ENCODE data around the gene ROBO3. TPM values are rescaled to one million over a fixed set of nuclear protein-coding genes. Genes with fewer than 3 reads are reported as not detected.

ROBO3 gene
- total RNA-seq, 1 experiment from 2014 or later = 30.7 TPM

- TF ChIP-seq, protein P1, sequence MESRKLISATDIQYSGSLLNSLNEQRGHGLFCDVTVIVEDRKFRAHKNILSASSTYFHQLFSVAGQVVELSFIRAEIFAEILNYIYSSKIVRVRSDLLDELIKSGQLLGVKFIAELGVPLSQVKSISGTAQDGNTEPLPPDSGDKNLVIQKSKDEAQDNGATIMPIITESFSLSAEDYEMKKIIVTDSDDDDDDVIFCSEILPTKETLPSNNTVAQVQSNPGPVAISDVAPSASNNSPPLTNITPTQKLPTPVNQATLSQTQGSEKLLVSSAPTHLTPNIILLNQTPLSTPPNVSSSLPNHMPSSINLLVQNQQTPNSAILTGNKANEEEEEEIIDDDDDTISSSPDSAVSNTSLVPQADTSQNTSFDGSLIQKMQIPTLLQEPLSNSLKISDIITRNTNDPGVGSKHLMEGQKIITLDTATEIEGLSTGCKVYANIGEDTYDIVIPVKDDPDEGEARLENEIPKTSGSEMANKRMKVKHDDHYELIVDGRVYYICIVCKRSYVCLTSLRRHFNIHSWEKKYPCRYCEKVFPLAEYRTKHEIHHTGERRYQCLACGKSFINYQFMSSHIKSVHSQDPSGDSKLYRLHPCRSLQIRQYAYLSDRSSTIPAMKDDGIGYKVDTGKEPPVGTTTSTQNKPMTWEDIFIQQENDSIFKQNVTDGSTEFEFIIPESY (IDR thresholded peaks at IDR 0.05; ENCODE audit: extremely low read depth, insufficient replicate concordance, low read length) = no peak
- no peak for TF ChIP-seq JUND (IDR thresholded peaks at IDR 0.05)
Measured at GRCh38 chr11:124844664-124845079, 20.6 kb upstream of the ROBO3 start (continued).

GRCh38 chr11:124846070-124846673 is 19.1 kb upstream of the ROBO3 start:
- H3K27me3 ChIP-seq (ENCODE audit: insufficient read depth, low read length) = peaks cover 72% of the 10 kb centered on the region
- intact Hi-C loops (cut with micrococcal nuclease) = no loop called here
- no peak for DNase-seq (ENCODE audit: low read depth, low spot score)
- no peaks in the 10 kb centered on the region for H3K36me3 ChIP-seq (ENCODE audit: control insufficient read depth in 1 of 2, insufficient read depth in 2 of 2, low read length in 2 of 2)
- POLR2A ChIA-PET = no interaction called here
- no peaks in the 10 kb centered on the region for H3K9me2 ChIP-seq (ENCODE audit: insufficient read depth)
- ATAC-seq = no peak
- H3K4me1 ChIP-seq (ENCODE audit: control insufficient read depth in 1 of 2, insufficient read depth in 2 of 2, low read length in 2 of 2) = no peaks in the 10 kb centered on the region
- no peaks in the 10 kb centered on the region for H3K9me3 ChIP-seq (ENCODE audit: control insufficient read depth in 1 of 2, insufficient read depth in 1 of 2, low read depth in 1 of 2, low read length in 2 of 2)
- H2AFZ ChIP-seq (ENCODE audit: low read depth, low read length, poor library complexity, severe bottlenecking) = no peak overlapping the region
- BruUV-seq (replicated peaks) = no TSS peak
- H3K9ac ChIP-seq (ENCODE audit: low read length) = no peak overlapping the region
- H3K4me3 ChIP-seq (replicated peaks in 1 of 2; ENCODE audit: low read depth in 1 of 2, low read length in 2 of 2) = no peak overlapping the region
- CTCF ChIA-PET = interaction anchor here (0.8 kb wide), 1 partner anchor 9 kb away, joined by 3 read pairs; no protein-coding TSS in a partner anchor
- H3K27ac ChIP-seq (ENCODE audit: low read depth, low read length) = no peak overlapping the region
- TF ChIP-seq YY1 (IDR thresholded peaks at IDR 0.05; ENCODE audit: extremely low read depth, insufficient replicate concordance, low read depth, low read length) (no peak), POLR2A (IDR thresholded peaks at IDR 0.05; ENCODE audit: borderline replicate concordance, extremely low read depth, insufficient read depth, insufficient read length) (no peak), RAD21 (IDR thresholded peaks at IDR 0.05; ENCODE audit: low read depth) (no peak), SIN3A (IDR thresholded peaks at IDR 0.05; ENCODE audit: low read depth) (no peak), MAX (IDR thresholded peaks at IDR 0.05) (no peak), CBX3 (IDR thresholded peaks at IDR 0.05; ENCODE audit: low read depth) (no peak), ZFX (IDR thresholded peaks at IDR 0.05) (no peak), FOSL1 (IDR thresholded peaks at IDR 0.05; ENCODE audit: low read depth) (no peak), EZH2 (IDR thresholded peaks at IDR 0.05) (no peak), ATF3 (IDR thresholded peaks at IDR 0.05) (no peak), SP1 (IDR thresholded peaks at IDR 0.05; ENCODE audit: low read depth) (no peak), POLR2AphosphoS5 (IDR thresholded peaks at IDR 0.05; ENCODE audit: low read depth, low read length) (no peak), EGR1 (IDR thresholded peaks at IDR 0.05; ENCODE audit: low read depth) (no peak), SRF (IDR thresholded peaks at IDR 0.05; ENCODE audit: low read depth) (no peak), CEBPB (IDR thresholded peaks at IDR 0.05; ENCODE audit: low read depth) (no peak)
- TF ChIP-seq, protein P2, sequence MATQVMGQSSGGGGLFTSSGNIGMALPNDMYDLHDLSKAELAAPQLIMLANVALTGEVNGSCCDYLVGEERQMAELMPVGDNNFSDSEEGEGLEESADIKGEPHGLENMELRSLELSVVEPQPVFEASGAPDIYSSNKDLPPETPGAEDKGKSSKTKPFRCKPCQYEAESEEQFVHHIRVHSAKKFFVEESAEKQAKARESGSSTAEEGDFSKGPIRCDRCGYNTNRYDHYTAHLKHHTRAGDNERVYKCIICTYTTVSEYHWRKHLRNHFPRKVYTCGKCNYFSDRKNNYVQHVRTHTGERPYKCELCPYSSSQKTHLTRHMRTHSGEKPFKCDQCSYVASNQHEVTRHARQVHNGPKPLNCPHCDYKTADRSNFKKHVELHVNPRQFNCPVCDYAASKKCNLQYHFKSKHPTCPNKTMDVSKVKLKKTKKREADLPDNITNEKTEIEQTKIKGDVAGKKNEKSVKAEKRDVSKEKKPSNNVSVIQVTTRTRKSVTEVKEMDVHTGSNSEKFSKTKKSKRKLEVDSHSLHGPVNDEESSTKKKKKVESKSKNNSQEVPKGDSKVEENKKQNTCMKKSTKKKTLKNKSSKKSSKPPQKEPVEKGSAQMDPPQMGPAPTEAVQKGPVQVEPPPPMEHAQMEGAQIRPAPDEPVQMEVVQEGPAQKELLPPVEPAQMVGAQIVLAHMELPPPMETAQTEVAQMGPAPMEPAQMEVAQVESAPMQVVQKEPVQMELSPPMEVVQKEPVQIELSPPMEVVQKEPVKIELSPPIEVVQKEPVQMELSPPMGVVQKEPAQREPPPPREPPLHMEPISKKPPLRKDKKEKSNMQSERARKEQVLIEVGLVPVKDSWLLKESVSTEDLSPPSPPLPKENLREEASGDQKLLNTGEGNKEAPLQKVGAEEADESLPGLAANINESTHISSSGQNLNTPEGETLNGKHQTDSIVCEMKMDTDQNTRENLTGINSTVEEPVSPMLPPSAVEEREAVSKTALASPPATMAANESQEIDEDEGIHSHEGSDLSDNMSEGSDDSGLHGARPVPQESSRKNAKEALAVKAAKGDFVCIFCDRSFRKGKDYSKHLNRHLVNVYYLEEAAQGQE (IDR thresholded peaks at IDR 0.05; ENCODE audit: low read depth) = no peak
- TF ChIP-seq, protein P1 (IDR thresholded peaks at IDR 0.05; ENCODE audit: extremely low read depth, insufficient replicate concordance, low read length) = no peak
- no peak overlapping the region for H3K4me2 ChIP-seq (ENCODE audit: low read length)
- no peaks in the 10 kb centered on the region for H4K20me1 ChIP-seq (ENCODE audit: insufficient read depth)
- RAD21 ChIA-PET (ENCODE audit: low non-redundant PET in 1 of 2, low total read pairs in 2 of 2, uncharacterized antibody in 2 of 2, unreplicated experiment in 2 of 2) = no interaction called here
- no peaks in the 10 kb centered on the region for H3K79me2 ChIP-seq (ENCODE audit: insufficient read depth, low read length)
